Muscle of leg (tissue), 11 donors: Measurements from ENCODE around the gene DIP2C. TPM values are rescaled to one million over a fixed set of nuclear protein-coding genes. Genes with fewer than 3 reads are reported as not detected.
"Not testable (repeated sequence)": the region's sequence is repeated elsewhere in the genome, so short reads cannot be mapped to it uniquely, and the experiment has no call there.

Source experiments
- DNase-seq: peaks from one replicate; pipeline ENCODE4 v3.0.0; 2013
- H3K27ac ChIP-seq: one replicate; pipeline ENCODE4 v1.5.1; 2013; ENCODE audit warnings: mild to moderate bottlenecking, low read length, control low read depth
- H3K27me3 ChIP-seq: one replicate; pipeline ENCODE4 v1.6.1; 2013; ENCODE audit warnings: low read length; ENCODE audit not compliant: control insufficient read depth, insufficient read depth
- H3K36me3 ChIP-seq: one replicate; pipeline ENCODE4 v1.6.1; 2013; ENCODE audit warnings: low read length; ENCODE audit not compliant: control insufficient read depth, insufficient read depth
- H3K4me1 ChIP-seq: one replicate; pipeline ENCODE4 v1.6.1; 2013; ENCODE audit warnings: low read length; ENCODE audit not compliant: control insufficient read depth, insufficient read depth
- H3K4me3 ChIP-seq: one replicate; pipeline ENCODE4 v1.5.1; 2013; ENCODE audit warnings: low read length, control low read depth
- H3K9me3 ChIP-seq: replicated peaks from 2 replicates; pipeline ENCODE4 v1.6.1; 2013; ENCODE audit warnings: low read depth, low read length; ENCODE audit not compliant: control insufficient read depth
- WGBS: methylation state at CpG from one replicate; pipeline ENCODE4 v1.1.5; 2013; ENCODE audit warnings: missing lambda C conversion rate; ENCODE audit not compliant: insufficient coverage; 5-methylcytosine and 5-hydroxymethylcytosine counted together
- polyA plus RNA-seq, 8 donors: library from polyadenylated mRNA; unstranded; fragments of 120-200 nt; gene quantifications; one replicate each; pipeline versions ENCODE4 v1.2.1 to v1.2.3, GENCODE V29; 2013; ENCODE audit warnings: inconsistent platforms in 1 of 8, low replicate concordance in 1 of 8; ENCODE audit not compliant: insufficient read length in 8 of 8, insufficient read depth in 1 of 8
- total RNA-seq: library from RNA; stranded (reverse); fragments of 120-200 nt; gene quantifications from one replicate; pipeline ENCODE4 v1.2.4, GENCODE V29; 2013

Gene DIP2C
- total and polyA plus RNA-seq, 9 donors = 15.1 to 30.8 (median 24.8) TPM

GRCh38 chr10:374354-374753, 315.1 kb downstream of the DIP2C start:
- 87% methylated on average over 3 of the region's 3 CpGs for WGBS
- no peaks in the 10 kb centered on the region for H3K9me3 ChIP-seq
- H3K36me3 ChIP-seq = peaks cover 34% of the 10 kb centered on the region
- H3K27ac ChIP-seq = no peak overlapping the region
- peaks cover 21% of the 10 kb centered on the region for H3K4me1 ChIP-seq
- DNase-seq = no peak
- H3K4me3 ChIP-seq = no peak overlapping the region
- no peaks in the 10 kb centered on the region for H3K27me3 ChIP-seq

- peak overlapping the region; percentile 13 for H3K27ac ChIP-seq
- peaks cover 36% of the 10 kb centered on the region for H3K36me3 ChIP-seq
- DNase-seq = no peak
- 30% methylated on average over 8 of the region's 8 CpGs for WGBS
- no peaks in the 10 kb centered on the region for H3K27me3 ChIP-seq
- H3K4me1 ChIP-seq = peaks cover 26% of the 10 kb centered on the region
- H3K4me3 ChIP-seq = no peak overlapping the region
- no peaks in the 10 kb centered on the region for H3K9me3 ChIP-seq
These were observed 315.8 kb downstream of the DIP2C start for GRCh38 chr10:373526-374309.

- WGBS = 71% methylated on average over 3 of the region's 4 CpGs
- Histone ChIP-seq H3K36me3 (peaks cover 38% of the 10 kb centered on the region), H3K9me3 (no peaks in the 10 kb centered on the region), H3K27ac (peak overlapping the region; percentile 13), H3K4me1 (peaks cover 29% of the 10 kb centered on the region), H3K27me3 (no peaks in the 10 kb centered on the region), H3K4me3 (no peak overlapping the region)
- no peak for DNase-seq
These were observed 316.5 kb downstream of the DIP2C start for GRCh38 chr10:373015-373414.

- Histone ChIP-seq H3K9me3 (no peaks in the 10 kb centered on the region), H3K27ac (no peak overlapping the region), H3K27me3 (no peaks in the 10 kb centered on the region), H3K4me1 (peaks cover 29% of the 10 kb centered on the region), H3K4me3 (no peak overlapping the region), H3K36me3 (peaks cover 40% of the 10 kb centered on the region)
- WGBS = 51% methylated on average over 14 of the region's 17 CpGs
- DNase-seq = peak; percentile 38
These were observed 316.9 kb downstream of the DIP2C start for GRCh38 chr10:372566-372965.

GRCh38 chr10:371515-371914, 318.0 kb downstream of the DIP2C start:
- Histone ChIP-seq H3K9me3 (no peaks in the 10 kb centered on the region), H3K36me3 (peaks cover 45% of the 10 kb centered on the region), H3K27ac (no peak overlapping the region), H3K27me3 (no peaks in the 10 kb centered on the region), H3K4me3 (no peak overlapping the region), H3K4me1 (peaks cover 32% of the 10 kb centered on the region)
- 87% methylated on average over 13 of the region's 13 CpGs for WGBS
- no peak for DNase-seq

- Histone ChIP-seq H3K9me3 (no peaks in the 10 kb centered on the region), H3K27ac (peak overlapping the region; percentile 47), H3K36me3 (peaks cover 49% of the 10 kb centered on the region), H3K4me3 (no peak overlapping the region), H3K27me3 (no peaks in the 10 kb centered on the region), H3K4me1 (peaks cover 32% of the 10 kb centered on the region)
- WGBS = 94% methylated on average over 2 of the region's 6 CpGs
- DNase-seq = no peak
These were observed 319.0 kb downstream of the DIP2C start for GRCh38 chr10:370449-370825.

- peaks cover 48% of the 10 kb centered on the region for H3K36me3 ChIP-seq
- no peaks in the 10 kb centered on the region for H3K9me3 ChIP-seq
- H3K4me3 ChIP-seq = no peak overlapping the region
- H3K4me1 ChIP-seq = peaks cover 32% of the 10 kb centered on the region
- 59% methylated on average over 19 of the region's 22 CpGs for WGBS
- H3K27ac ChIP-seq = peak overlapping the region; percentile 47
- DNase-seq = peak; percentile 84
- no peaks in the 10 kb centered on the region for H3K27me3 ChIP-seq
These were observed 319.6 kb downstream of the DIP2C start for GRCh38 chr10:369684-370448.

GRCh38 chr10:369221-369683, 320.2 kb downstream of the DIP2C start:
- 67% methylated on average over 10 of the region's 18 CpGs for WGBS
- H3K36me3 ChIP-seq = peaks cover 50% of the 10 kb centered on the region
- H3K4me1 ChIP-seq = peaks cover 32% of the 10 kb centered on the region
- no peak for DNase-seq
- peak overlapping the region; percentile 29 for H3K27ac ChIP-seq
- H3K27me3 ChIP-seq = no peaks in the 10 kb centered on the region
- H3K4me3 ChIP-seq = no peak overlapping the region
- H3K9me3 ChIP-seq = no peaks in the 10 kb centered on the region

GRCh38 chr10:368579-369220, 320.8 kb downstream of the DIP2C start:
- DNase-seq = no peak
- Histone ChIP-seq H3K4me1 (peaks cover 29% of the 10 kb centered on the region), H3K9me3 (no peaks in the 10 kb centered on the region), H3K36me3 (peaks cover 55% of the 10 kb centered on the region), H3K27ac (no peak overlapping the region), H3K4me3 (no peak overlapping the region), H3K27me3 (no peaks in the 10 kb centered on the region)
- 90% methylated on average over 10 of the region's 17 CpGs for WGBS

GRCh38 chr10:368107-368506, 321.4 kb downstream of the DIP2C start:
- H3K27me3 ChIP-seq, H3K9me3 ChIP-seq, H3K4me3 ChIP-seq, DNase-seq, H3K27ac ChIP-seq: not testable (repeated sequence)
- WGBS = 88% methylated on average over 3 of the region's 16 CpGs
- H3K36me3 ChIP-seq = peaks cover 60% of the 10 kb centered on the region
- H3K4me1 ChIP-seq = peaks cover 29% of the 10 kb centered on the region
